H7 (cell line): ENCODE results near the gene DVL1. TPM values are rescaled to one million over a fixed set of nuclear protein-coding genes. Genes with fewer than 3 reads are reported as not detected.
A peak's percentile ranks its signal among the peaks of the same experiment; 100 is the strongest.

Experiments used
- DNase-seq: peaks from one replicate; pipeline ENCODE4 v3.0.0; 2012
- H3K27me3 ChIP-seq: 2 replicates; pipeline ENCODE4 v1.6.0; 2011; ENCODE audit warnings: mild to moderate bottlenecking, low read length; ENCODE audit not compliant: control insufficient read depth, insufficient read depth
- H3K36me3 ChIP-seq: replicated peaks from 2 replicates; pipeline ENCODE4 v1.5.1; 2011; ENCODE audit warnings: low read length; ENCODE audit not compliant: control insufficient read depth, insufficient read depth
- H3K4me3 ChIP-seq: 2 replicates; pipeline ENCODE4 v1.5.1; 2011; ENCODE audit warnings: low read depth, mild to moderate bottlenecking, control low read depth, low read length, moderate library complexity; ENCODE audit not compliant: insufficient read depth
- total RNA-seq: library from RNA; depleted of rRNA; stranded (reverse); fragments of >200 nt; shearing (Covaris generic); gene quantifications from 2 replicates; pipeline ENCODE4 v1.2.3, GENCODE V29; 2014

The DVL1 gene
- total RNA-seq, 1 experiment from 2014 or later, result 189 TPM

- DNase-seq, result peak; percentile 67
- Histone ChIP-seq H3K36me3 (no peaks in the 10 kb centered on the region; the same call in 1 of the 2 replicates), H3K27me3 (no peaks in the 10 kb centered on the region), H3K4me3 (no peak overlapping the region)
These were observed 16.3 kb downstream of the DVL1 start for GRCh38 chr1:1332774-1333480.

- no peaks in the 10 kb centered on the region; the same call in 1 of the 2 replicates for H3K36me3 ChIP-seq
- no peaks in the 10 kb centered on the region for H3K27me3 ChIP-seq
- peak; percentile 72 for DNase-seq
- H3K4me3 ChIP-seq, result no peak overlapping the region
These were observed 17.0 kb downstream of the DVL1 start for GRCh38 chr1:1332031-1332755.

- DNase-seq, result peak; percentile 71
- H3K4me3 ChIP-seq, result no peak within 1 kb of the TSS
- no peaks in the 10 kb centered on the region for H3K36me3 ChIP-seq
- H3K27me3 ChIP-seq, result no peaks in the 10 kb centered on the region
These were observed 17.9 kb downstream of the DVL1 start, which contains the start of gene TAS1R3 for GRCh38 chr1:1331068-1331965. Gene TAS1R3, plus strand, starts transcription at chr1:1331280. Its CDS starts 66 bp downstream, at chr1:1331346.

GRCh38 chr1:1330366-1331067 lies 18.7 kb downstream of the DVL1 start:
- DNase-seq, result peak; percentile 69
- no peak overlapping the region for H3K4me3 ChIP-seq

GRCh38 chr1:1329304-1330210 lies 19.7 kb downstream of the DVL1 start:
- DNase-seq, result peak; percentile 68
- Histone ChIP-seq H3K36me3 (no peaks in the 10 kb centered on the region), H3K27me3 (no peaks in the 10 kb centered on the region), H3K4me3 (no peak overlapping the region)

More at GRCh38 chr1:1330366-1331067, 18.7 kb downstream of the DVL1 start:
- Histone ChIP-seq H3K36me3 (no peaks in the 10 kb centered on the region), H3K27me3 (no peaks in the 10 kb centered on the region)

- Histone ChIP-seq H3K4me3 (no peak overlapping the region), H3K36me3 (no peaks in the 10 kb centered on the region), H3K27me3 (no peaks in the 10 kb centered on the region)
- DNase-seq, result peak; percentile 61
These were observed 21.0 kb downstream of the DVL1 start for GRCh38 chr1:1328254-1328653.

- H3K27me3 ChIP-seq, result no peaks in the 10 kb centered on the region
- no peak for DNase-seq
- H3K36me3 ChIP-seq, result no peaks in the 10 kb centered on the region; the same call in 1 of the 2 replicates
These were observed 21.9 kb downstream of the DVL1 start for GRCh38 chr1:1327291-1327690.

GRCh38 chr1:1326075-1326605 lies 23.1 kb downstream of the DVL1 start:
- H3K36me3 ChIP-seq, result no peaks in the 10 kb centered on the region; the same call in 1 of the 2 replicates
- DNase-seq, result no peak
- no peaks in the 10 kb centered on the region for H3K27me3 ChIP-seq
- no peak overlapping the region for H3K4me3 ChIP-seq

More at GRCh38 chr1:1327291-1327690, 21.9 kb downstream of the DVL1 start:
- no peak overlapping the region for H3K4me3 ChIP-seq

- Histone ChIP-seq H3K4me3 (peak overlapping the region; percentile 99), H3K36me3 (peaks cover under 1% of the 10 kb centered on the region; the same call in 1 of the 2 replicates), H3K27me3 (no peaks in the 10 kb centered on the region)
- DNase-seq, result peak; percentile 72
These were observed 23.7 kb downstream of the DVL1 start for GRCh38 chr1:1325288-1326074.

- peak; percentile 100 for DNase-seq
- peaks cover 2% of the 10 kb centered on the region for H3K36me3 ChIP-seq
- H3K27me3 ChIP-seq, result no peaks in the 10 kb centered on the region
- peak within 1 kb of the TSS; percentile 99 for H3K4me3 ChIP-seq
These were observed 24.5 kb downstream of the DVL1 start, which contains the start of the genes CPTP and INTS11 for GRCh38 chr1:1324524-1325287. Gene CPTP, plus strand, starts transcription at chr1:1324802. Its CDS starts 2,109 bp downstream, at chr1:1326911. Gene INTS11, minus strand, starts transcription at chr1:1324660. Its CDS starts 52 bp downstream, at chr1:1324608.

GRCh38 chr1:1324084-1324523 lies 25.1 kb downstream of the DVL1 start:
- Histone ChIP-seq H3K36me3 (peaks cover 6% of the 10 kb centered on the region), H3K4me3 (peak overlapping the region; percentile 99), H3K27me3 (no peaks in the 10 kb centered on the region)
- DNase-seq, result no peak
